Mesenchymal stem cell (in vitro differentiated cells and primary cell): ENCODE results near the gene ARHGAP6.

ENCODE experiments used
- DNase-seq: peaks from one replicate; pipeline ENCODE4 v3.0.0-alpha.2; 2013
- H2AFZ ChIP-seq: one replicate; pipeline ENCODE4 v1.6.1; 2013; ENCODE audit warnings: low read depth, mild to moderate bottlenecking, control low read depth, inconsistent platforms, low read length, moderate library complexity
- H2AK5ac ChIP-seq: 2 replicates; pipeline ENCODE4 v1.6.1; 2013; ENCODE audit warnings: low read length, moderate library complexity, mild to moderate bottlenecking, inconsistent platforms; ENCODE audit not compliant: severe bottlenecking
- H2BK120ac ChIP-seq: one replicate; pipeline ENCODE4 v1.6.1; 2013; ENCODE audit warnings: low read depth, mild to moderate bottlenecking, inconsistent platforms, low read length, moderate library complexity
- H2BK12ac ChIP-seq, 2 experiments: one replicate each; pipeline ENCODE4 v1.6.1; 2013; ENCODE audit warnings: inconsistent platforms in 2 of 2, low read length in 2 of 2, mild to moderate bottlenecking in 2 of 2, moderate library complexity in 2 of 2, control low read depth in 1 of 2
- H2BK15ac ChIP-seq: one replicate; pipeline ENCODE4 v1.6.1; 2013; ENCODE audit warnings: mild to moderate bottlenecking, low read depth, inconsistent platforms; ENCODE audit not compliant: poor library complexity, severe bottlenecking
- H2BK5ac ChIP-seq: 2 replicates; pipeline ENCODE4 v1.6.1; 2013; ENCODE audit warnings: low read depth, mild to moderate bottlenecking, low read length, control low read depth, inconsistent platforms; ENCODE audit not compliant: poor library complexity, severe bottlenecking
- H3K14ac ChIP-seq, 2 experiments: one replicate each; pipeline ENCODE4 v1.6.1; 2013; ENCODE audit warnings: inconsistent platforms in 2 of 2, low read length in 2 of 2, control low read depth in 1 of 2, mild to moderate bottlenecking in 1 of 2, moderate library complexity in 1 of 2
- H3K18ac ChIP-seq, 2 experiments: one replicate each; pipeline ENCODE4 v1.6.1; 2013; ENCODE audit warnings: inconsistent platforms in 2 of 2, low read length in 2 of 2, control low read depth in 1 of 2, low read depth in 1 of 2, mild to moderate bottlenecking in 1 of 2
- H3K23ac ChIP-seq, 2 experiments: one replicate each; pipeline ENCODE4 v1.6.1; 2013; ENCODE audit warnings: inconsistent platforms in 2 of 2, low read length in 2 of 2, mild to moderate bottlenecking in 2 of 2, moderate library complexity in 2 of 2, control low read depth in 1 of 2
- H3K27ac ChIP-seq: 2 replicates; pipeline ENCODE4 v1.5.1; 2013; ENCODE audit warnings: mild to moderate bottlenecking, moderate library complexity, low read length, control low read depth, inconsistent platforms; ENCODE audit not compliant: poor library complexity, severe bottlenecking
- H3K27me3 ChIP-seq, 2 experiments: 2 replicates each; pipeline versions ENCODE4 v1.6.1 to v1.7.0; 2013; ENCODE audit warnings: low read length in 2 of 2, mild to moderate bottlenecking in 2 of 2, moderate library complexity in 2 of 2, control low read depth in 1 of 2, inconsistent platforms in 1 of 2; ENCODE audit not compliant: control insufficient read depth in 1 of 2, insufficient read depth in 1 of 2
- H3K36me3 ChIP-seq, 2 experiments: 2 replicates each; pipeline versions ENCODE4 v1.6.1 to v1.7.0; 2013; ENCODE audit warnings: low read length in 2 of 2, control low read depth in 1 of 2, inconsistent platforms in 1 of 2, low read depth in 1 of 2, mild to moderate bottlenecking in 1 of 2; ENCODE audit not compliant: insufficient read depth in 2 of 2, control insufficient read depth in 1 of 2
- H3K4ac ChIP-seq, 2 experiments: one replicate each; pipeline ENCODE4 v1.6.1; 2013; ENCODE audit warnings: inconsistent platforms in 2 of 2, low read length in 2 of 2, mild to moderate bottlenecking in 2 of 2, moderate library complexity in 2 of 2, control low read depth in 1 of 2, low read depth in 1 of 2
- H3K4me1 ChIP-seq: 2 replicates; pipeline ENCODE4 v1.6.1; 2013; ENCODE audit warnings: low read depth, low read length, control low read depth; ENCODE audit not compliant: control insufficient read depth, insufficient read depth
- H3K4me2 ChIP-seq: 2 replicates; pipeline ENCODE4 v1.6.1; 2013; ENCODE audit warnings: low read length, mild to moderate bottlenecking, inconsistent platforms; ENCODE audit not compliant: poor library complexity, severe bottlenecking
- H3K4me3 ChIP-seq, 2 experiments: 2 replicates each; pipeline versions ENCODE4 v1.5.1 to v1.7.0; 2013; ENCODE audit warnings: low read length in 2 of 2, mild to moderate bottlenecking in 2 of 2, control low read depth in 1 of 2, low read depth in 1 of 2; ENCODE audit not compliant: insufficient read depth in 1 of 2
- H3K79me1 ChIP-seq: replicated peaks from 2 replicates; pipeline ENCODE4 v1.6.1; 2013; ENCODE audit warnings: mild to moderate bottlenecking, control low read depth, low read length, inconsistent platforms; ENCODE audit not compliant: poor library complexity, severe bottlenecking
- H3K9ac ChIP-seq: 2 replicates; pipeline ENCODE4 v1.7.0; 2013; ENCODE audit warnings: mild to moderate bottlenecking, low read length, moderate library complexity
- H3K9me3 ChIP-seq: 2 replicates; pipeline ENCODE4 v1.7.0; 2013; ENCODE audit warnings: mild to moderate bottlenecking, low read length; ENCODE audit not compliant: control insufficient read depth
- H4K8ac ChIP-seq: one replicate; pipeline ENCODE4 v1.6.1; 2013; ENCODE audit warnings: inconsistent platforms, mild to moderate bottlenecking, low read length, moderate library complexity
- H4K91ac ChIP-seq: one replicate; pipeline ENCODE4 v1.6.1; 2013; ENCODE audit warnings: mild to moderate bottlenecking, low read length, inconsistent platforms
- WGBS: methylation state at CpG from one replicate; pipeline ENCODE4 v1.1.7; 2013; ENCODE audit warnings: mixed read lengths; 5-methylcytosine and 5-hydroxymethylcytosine counted together

The ARHGAP6 gene

GRCh38 chrX:11290416-11291102 is 375.2 kb downstream of the ARHGAP6 start:
- Histone ChIP-seq H3K4ac (no peak overlapping the region), H3K36me3 (no peaks in the 10 kb centered on the region), H2BK12ac (no peak overlapping the region), H2BK15ac (no peak overlapping the region), H3K9me3 (no peaks in the 10 kb centered on the region), H3K4me2 (no peak overlapping the region), H2BK120ac (no peak overlapping the region), H3K18ac (no peak overlapping the region), H3K4me1 (no peaks in the 10 kb centered on the region), H4K8ac (no peak overlapping the region), H3K9ac (no peak overlapping the region), H2AK5ac (no peak overlapping the region), H3K79me1 (no peaks in the 10 kb centered on the region), H3K14ac (no peak overlapping the region), H3K27me3 (no peaks in the 10 kb centered on the region), H2BK5ac (no peak overlapping the region), H3K4me3 (no peak overlapping the region), H4K91ac (no peak overlapping the region), H2AFZ (no peak overlapping the region), H3K27ac (no peak overlapping the region), H3K23ac (no peak overlapping the region)
- no peak for DNase-seq
- WGBS, result 88% methylated on average over 1 of the region's 8 CpGs

- Histone ChIP-seq H3K4me3 (no peak overlapping the region), H3K27ac (no peak overlapping the region), H3K36me3 (no peaks in the 10 kb centered on the region), H3K9ac (no peak overlapping the region), H3K14ac (no peak overlapping the region), H4K91ac (no peak overlapping the region), H4K8ac (no peak overlapping the region), H3K23ac (no peak overlapping the region), H3K4me1 (no peaks in the 10 kb centered on the region), H2BK15ac (no peak overlapping the region), H3K9me3 (no peaks in the 10 kb centered on the region), H2BK120ac (no peak overlapping the region), H3K18ac (no peak overlapping the region), H3K4me2 (no peak overlapping the region), H2BK5ac (no peak overlapping the region), H2BK12ac (no peak overlapping the region), H2AFZ (no peak overlapping the region), H2AK5ac (no peak overlapping the region), H3K4ac (no peak overlapping the region), H3K79me1 (no peaks in the 10 kb centered on the region), H3K27me3 (no peaks in the 10 kb centered on the region)
- DNase-seq, result peak; percentile 40
- WGBS, result 83% methylated on average over 1 of the region's 1 CpG
Measured at GRCh38 chrX:11287505-11287904, 378.2 kb downstream of the ARHGAP6 start.

- Histone ChIP-seq H3K14ac (no peak overlapping the region), H3K4me1 (no peaks in the 10 kb centered on the region), H3K27me3 (no peaks in the 10 kb centered on the region), H3K9ac (no peak overlapping the region), H2BK15ac (no peak overlapping the region), H3K4ac (no peak overlapping the region), H4K91ac (no peak overlapping the region), H3K27ac (no peak overlapping the region), H3K9me3 (no peaks in the 10 kb centered on the region), H2BK5ac (no peak overlapping the region), H2AFZ (no peak overlapping the region), H3K23ac (no peak overlapping the region), H2AK5ac (no peak overlapping the region), H3K18ac (no peak overlapping the region), H2BK120ac (no peak overlapping the region), H3K36me3 (no peaks in the 10 kb centered on the region), H3K4me3 (no peak overlapping the region), H4K8ac (no peak overlapping the region), H2BK12ac (no peak overlapping the region), H3K4me2 (no peak overlapping the region), H3K79me1 (no peaks in the 10 kb centered on the region)
- no peak for DNase-seq
- WGBS, result no CpG with 5 or more reads among the region's 3 CpGs
Measured at GRCh38 chrX:11285651-11286050, 380.1 kb downstream of the ARHGAP6 start.

GRCh38 chrX:11282043-11282442 is 383.7 kb downstream of the ARHGAP6 start:
- no peak overlapping the region for H3K14ac ChIP-seq
- no peak overlapping the region for H3K9ac ChIP-seq
- no peak overlapping the region for H3K4ac ChIP-seq
- no peak overlapping the region for H2BK15ac ChIP-seq
- H2BK5ac ChIP-seq, result no peak overlapping the region
- H3K27ac ChIP-seq, result no peak overlapping the region
- no peaks in the 10 kb centered on the region for H3K4me1 ChIP-seq
- no peak overlapping the region for H4K91ac ChIP-seq
- no peaks in the 10 kb centered on the region for H3K9me3 ChIP-seq
- H4K8ac ChIP-seq, result no peak overlapping the region
- H3K4me2 ChIP-seq, result no peak overlapping the region
- no peak overlapping the region for H2AK5ac ChIP-seq
- no peaks in the 10 kb centered on the region for H3K36me3 ChIP-seq
- H3K4me3 ChIP-seq, result no peak overlapping the region
- no peak for DNase-seq
- H3K27me3 ChIP-seq, result no peaks in the 10 kb centered on the region
- H2AFZ ChIP-seq, result no peak overlapping the region
- no peak overlapping the region for H2BK12ac ChIP-seq
- H3K79me1 ChIP-seq, result no peaks in the 10 kb centered on the region
- no peak overlapping the region for H3K18ac ChIP-seq
- H3K23ac ChIP-seq, result no peak overlapping the region
- 93% methylated on average over 1 of the region's 2 CpGs for WGBS
- H2BK120ac ChIP-seq, result no peak overlapping the region
